Stimulated activated CD4-positive, alpha-beta T cell treated with anti-CD3 and anti-CD28 coated beads, TNF-alpha, amount 100 ng/mL, for 48 hours (primary cell): ENCODE results near the gene MEMO1.

ENCODE experiments used
- DNase-seq, 3 donors: peaks; one replicate each; pipeline ENCODE4 v3.0.0-alpha.2; 2020; ENCODE audit warnings: low read depth in 3 of 3

Gene MEMO1

GRCh38 chr2:31823558-31823957 lies 187.2 kb downstream of the MEMO1 start:
- DNase-seq = no peak

GRCh38 chr2:31822587-31822986 lies 188.2 kb downstream of the MEMO1 start:
- no peak for DNase-seq
